IMR-90 (cell line): ENCODE data around the gene IGF1R. TPM values are rescaled to one million over a fixed set of nuclear protein-coding genes. Genes with fewer than 3 reads are reported as not detected.

Experiments
- ATAC-seq: fragments of 200-7000 bp; cut with Tn5 transposase; 2 replicates; pipeline ENCODE4 v1.9.1; 2020; ENCODE audit warnings: low read depth, mild to moderate bottlenecking, moderate library complexity
- BruUV-seq: library from RNA; stranded (reverse); fragments of 400-500 nt; replicated peaks from 2 replicates; lab custom pipeline; 2021; lab: Mats Ljungman, UMichigan
- CTCF ChIA-PET: fragments of 300-600 bp; formaldehyde crosslinking; extraction: SDS; loops from one replicate; lab custom pipeline; 2021; ENCODE audit warnings: antibody characterized with exemption; lab: Yijun Ruan, JAX
- POLR2A ChIA-PET: fragments of 300-600 bp; sonication (Branson Sonifier 250); formaldehyde crosslinking; loops from one replicate; lab custom pipeline; 2022; ENCODE audit warnings: antibody characterized with exemption; ENCODE audit not compliant: unreplicated experiment; lab: Charles Lee
- DNase-seq: peaks from one replicate; pipeline ENCODE4 v3.0.0; 2013
- H2AFZ ChIP-seq: replicated peaks from 2 replicates; pipeline ENCODE3; 2013; ENCODE audit warnings: low read length, mild to moderate bottlenecking; ENCODE audit not compliant: poor library complexity
- H2AK5ac ChIP-seq: 2 replicates; pipeline ENCODE4 v1.6.1; 2013; ENCODE audit warnings: low read depth, low read length, inconsistent platforms
- H2AK9ac ChIP-seq: replicated peaks from 2 replicates; pipeline ENCODE3; 2013; ENCODE audit warnings: mild to moderate bottlenecking, low read depth, low read length, moderate library complexity; ENCODE audit not compliant: poor library complexity
- H2BK120ac ChIP-seq: 2 replicates; pipeline ENCODE4 v1.6.1; 2013; ENCODE audit warnings: low read depth, low read length, inconsistent platforms
- H2BK15ac ChIP-seq: 3 replicates; pipeline ENCODE4 v1.6.1; 2013; ENCODE audit warnings: low read depth, low read length, inconsistent platforms
- H2BK20ac ChIP-seq: 2 replicates; pipeline ENCODE4 v1.6.1; 2013; ENCODE audit warnings: low read depth, mild to moderate bottlenecking, inconsistent platforms, low read length, moderate library complexity
- H2BK5ac ChIP-seq: 2 replicates; pipeline ENCODE4 v1.6.1; 2013; ENCODE audit warnings: mild to moderate bottlenecking, low read depth, low read length, inconsistent platforms; ENCODE audit not compliant: poor library complexity, severe bottlenecking
- H3K14ac ChIP-seq: replicated peaks from 2 replicates; pipeline ENCODE4 v1.6.1; 2013; ENCODE audit warnings: low read depth, low read length, inconsistent platforms
- H3K18ac ChIP-seq: 2 replicates; pipeline ENCODE4 v1.6.1; 2013; ENCODE audit warnings: low read depth, low read length, control low read depth
- H3K23ac ChIP-seq: 2 replicates; pipeline ENCODE4 v1.6.1; 2013; ENCODE audit warnings: low read depth, low read length, inconsistent platforms
- H3K27ac ChIP-seq: 2 replicates; pipeline ENCODE4 v1.5.1; 2013; ENCODE audit warnings: mild to moderate bottlenecking, control low read depth, low read length; ENCODE audit not compliant: insufficient read depth
- H3K27me3 ChIP-seq: 2 replicates; pipeline ENCODE4 v1.6.1; 2013; ENCODE audit warnings: low read length; ENCODE audit not compliant: control insufficient read depth, insufficient read depth
- H3K36me3 ChIP-seq: 2 replicates; pipeline ENCODE4 v1.6.1; 2013; ENCODE audit warnings: low read length, mixed read lengths; ENCODE audit not compliant: control insufficient read depth, insufficient read depth
- H3K4ac ChIP-seq: 2 replicates; pipeline ENCODE4 v1.6.1; 2013; ENCODE audit warnings: low read depth, low read length, inconsistent platforms
- H3K4me1 ChIP-seq: 2 replicates; pipeline ENCODE4 v1.6.1; 2013; ENCODE audit warnings: low read length, mixed read lengths; ENCODE audit not compliant: control insufficient read depth, insufficient read depth
- H3K4me2 ChIP-seq: 2 replicates; pipeline ENCODE4 v1.6.1; 2013; ENCODE audit warnings: low read depth, mild to moderate bottlenecking, control low read depth, low read length, moderate library complexity
- H3K4me3 ChIP-seq: 2 replicates; pipeline ENCODE4 v1.5.1; 2013; ENCODE audit warnings: low read depth, mild to moderate bottlenecking, control low read depth, low read length, moderate library complexity; ENCODE audit not compliant: insufficient read depth
- H3K56ac ChIP-seq: 2 replicates; pipeline ENCODE4 v1.6.1; 2013; ENCODE audit warnings: low read length, inconsistent platforms; ENCODE audit not compliant: insufficient read depth; ENCODE audit errors: extremely low read depth
- H3K79me1 ChIP-seq, 2 experiments: 2 replicates each; pipeline ENCODE4 v1.6.1; 2013; ENCODE audit warnings: low read length in 2 of 2, inconsistent platforms in 1 of 2, low read depth in 1 of 2
- H3K9ac ChIP-seq: 2 replicates; pipeline ENCODE4 v1.6.1; 2013; ENCODE audit warnings: low read depth, low read length, control low read depth
- H3K9me1 ChIP-seq: 2 replicates; pipeline ENCODE4 v1.6.1; 2013; ENCODE audit warnings: low read length, inconsistent platforms; ENCODE audit not compliant: insufficient read depth
- H3K9me3 ChIP-seq: 2 replicates; pipeline ENCODE4 v1.6.1; 2013; ENCODE audit warnings: low read length; ENCODE audit not compliant: control insufficient read depth, insufficient read depth
- H4K20me1 ChIP-seq: 2 replicates; pipeline ENCODE4 v1.6.1; 2013; ENCODE audit warnings: low read length, inconsistent platforms; ENCODE audit not compliant: insufficient read depth
- H4K5ac ChIP-seq: 2 replicates; pipeline ENCODE4 v1.6.1; 2013; ENCODE audit warnings: mild to moderate bottlenecking, low read depth, low read length, control low read depth
- H4K8ac ChIP-seq, 2 experiments: 2 replicates each; pipeline ENCODE4 v1.6.1; 2013; ENCODE audit warnings: low read depth in 2 of 2, low read length in 2 of 2, control low read depth in 1 of 2, inconsistent platforms in 1 of 2
- H4K91ac ChIP-seq: 2 replicates; pipeline ENCODE4 v1.6.1; 2013; ENCODE audit warnings: low read depth, low read length, inconsistent platforms; ENCODE audit not compliant: insufficient read depth
- BHLHE40 ChIP-seq: fragments of 150-350 bp; IDR thresholded peaks from 2 replicates; pipeline ENCODE4 v1.6.1; 2016; ENCODE audit warnings: mild to moderate bottlenecking, low read depth, low read length
- CEBPB ChIP-seq: IDR thresholded peaks from 2 replicates; pipeline ENCODE4 v1.6.1; 2012; ENCODE audit warnings: low read depth, low read length, improper control_type of control experiment
- CHD1 ChIP-seq: IDR thresholded peaks from 2 replicates; pipeline ENCODE4 v1.6.1; 2012; ENCODE audit warnings: low read depth, low read length, improper control_type of control experiment
- CTCF ChIP-seq: conservative IDR thresholded peaks from 2 replicates; pipeline ENCODE4 v1.5.1; 2012; ENCODE audit warnings: mild to moderate bottlenecking, low read depth, low read length, improper control_type of control experiment
- ELK1 ChIP-seq: fragments of 150-350 bp; IDR thresholded peaks from 2 replicates; pipeline ENCODE4 v1.6.1; 2016; ENCODE audit warnings: low read depth, mild to moderate bottlenecking, low read length, moderate library complexity, borderline replicate concordance
- FOS ChIP-seq: fragments of 150-350 bp; IDR thresholded peaks from 2 replicates; pipeline ENCODE4 v1.6.1; 2016; ENCODE audit warnings: low read depth, low read length
- MAFK ChIP-seq: IDR thresholded peaks from 2 replicates; pipeline ENCODE4 v1.6.1; 2012; ENCODE audit warnings: low read depth, low read length, improper control_type of control experiment
- MAZ ChIP-seq: IDR thresholded peaks from 2 replicates; pipeline ENCODE4 v1.6.1; 2012; ENCODE audit warnings: low read depth, mild to moderate bottlenecking, low read length, improper control_type of control experiment, moderate library complexity, borderline replicate concordance
- MXI1 ChIP-seq: IDR thresholded peaks from 2 replicates; pipeline ENCODE4 v1.6.1; 2012; ENCODE audit warnings: low read depth, mild to moderate bottlenecking, low read length, moderate library complexity, borderline replicate concordance
- NFE2L2 ChIP-seq: fragments of 150-350 bp; IDR thresholded peaks from 2 replicates; pipeline ENCODE4 v1.6.1; 2016; ENCODE audit warnings: low read depth, mild to moderate bottlenecking, low read length
- POLR2A ChIP-seq: IDR thresholded peaks from 2 replicates; pipeline ENCODE4 v1.6.1; 2012; ENCODE audit warnings: mild to moderate bottlenecking, low read depth, low read length
- RAD21 ChIP-seq: IDR thresholded peaks from 2 replicates; pipeline ENCODE4 v1.6.1; 2012; ENCODE audit warnings: low read length, improper control_type of control experiment
- RCOR1 ChIP-seq: IDR thresholded peaks from 2 replicates; pipeline ENCODE4 v1.6.1; 2012; ENCODE audit warnings: mild to moderate bottlenecking, low read length, improper control_type of control experiment; ENCODE audit not compliant: insufficient replicate concordance
- RFX5 ChIP-seq: IDR thresholded peaks from 2 replicates; pipeline ENCODE4 v1.8.0; 2012; ENCODE audit warnings: low read depth, mild to moderate bottlenecking, low read length, moderate library complexity
- SMC3 ChIP-seq: fragments of 150-350 bp; IDR thresholded peaks from 2 replicates; pipeline ENCODE4 v1.6.1; 2016; ENCODE audit warnings: low read depth, mild to moderate bottlenecking, antibody characterized with exemption, low read length, moderate library complexity
- WGBS, 2 experiments: methylation state at CpG; one replicate each; pipeline versions ENCODE4 v1.1.5 to v1.1.7; 2013; ENCODE audit warnings: missing lambda C conversion rate in 2 of 2; ENCODE audit not compliant: insufficient read length in 1 of 2; ENCODE audit errors: extremely low coverage in 2 of 2; 5-methylcytosine and 5-hydroxymethylcytosine counted together
- dilution Hi-C: fragments of 300-500 bp; cut with HindIII; formaldehyde crosslinking; loops from one replicate; pipeline ENCODE4 v1.14.3; 2018; ENCODE audit warnings: low sequenced_read_pairs; ENCODE audit not compliant: unreplicated experiment
- in situ Hi-C: fragments of 300-500 bp; cut with MboI; formaldehyde crosslinking; loops from 3 replicates; pipeline ENCODE4 v1.14.3; 2019; ENCODE audit warnings: low sequenced_read_pairs, inconsistent platforms, mixed read lengths
- intact Hi-C: fragments of 100-400 bp; cut with micrococcal nuclease; formaldehyde crosslinking; loops from 2 replicates; pipeline ENCODE4 v1.10.0; 2022
- polyA plus RNA-seq, 3 experiments: library from polyadenylated mRNA; depleted of rRNA; stranded (reverse); fragments of >200 nt; gene quantifications; 2 replicates each; pipeline ENCODE4 v1.2.3, GENCODE V29; 2012; ENCODE audit warnings: low replicate concordance in 1 of 3
- total RNA-seq: library from RNA; depleted of rRNA; stranded (reverse); fragments of >200 nt; gene quantifications from 2 replicates; pipeline ENCODE4 v1.2.3, GENCODE V29; 2012
- TF ChIP-seq, protein P1 (sequence below): fragments of 150-350 bp; IDR thresholded peaks from 2 replicates; pipeline ENCODE4 v1.6.1; 2017; ENCODE audit warnings: mild to moderate bottlenecking, antibody characterized with exemption, low read length, low read depth

The IGF1R gene
- total and polyA plus RNA-seq, 2 of the 4 experiments (the other 2 are of a cell fraction), result 24.0 to 24.9 TPM

DNA sequence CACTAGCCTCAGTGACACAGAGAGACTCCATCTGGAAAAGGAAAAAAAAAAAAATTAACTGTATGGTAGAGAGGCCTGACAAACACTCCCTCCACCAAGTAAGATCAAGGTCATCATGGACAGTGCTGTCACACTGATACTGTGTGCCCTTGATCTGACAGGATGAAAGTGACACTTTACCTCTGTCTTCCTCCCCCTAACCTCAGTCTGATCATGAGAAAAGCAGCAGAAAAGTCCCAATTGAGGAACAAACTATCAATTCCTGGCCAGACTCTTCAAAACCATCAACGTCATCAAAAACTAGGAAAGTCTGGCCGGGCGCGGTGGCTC, 332.5 kb downstream of the IGF1R start:
- H3K56ac ChIP-seq, result no peak overlapping the region; the same call in 1 of the 2 replicates
- H4K20me1 ChIP-seq, result no peaks in the 10 kb centered on the region
- no peak for ATAC-seq
- H4K5ac ChIP-seq, result no peak overlapping the region
- H3K9ac ChIP-seq, result no peak overlapping the region
- in situ Hi-C loops, result no loop called here
- H2BK20ac ChIP-seq, result peak overlapping the region; percentile 45
- no peak for DNase-seq
- H3K4me3 ChIP-seq, result no peak overlapping the region
- no peaks in the 10 kb centered on the region for H3K27me3 ChIP-seq
- WGBS, 2 experiments, result 100% methylated on average over 4 of the region's 4 CpGs; no CpG with 5 or more reads in 1 of the 2 experiments
- H4K8ac ChIP-seq, result peak overlapping the region in 1 of 2 experiments; percentile 54; a peak in 1 of 4 replicates
- no peaks in the 10 kb centered on the region for H3K36me3 ChIP-seq
- H3K14ac ChIP-seq, result peak overlapping the region; percentile 68
- H3K27ac ChIP-seq, result no peak overlapping the region
- intact Hi-C loops, result no loop called here
- peak overlapping the region; percentile 82; the same call in 1 of the 2 replicates for H2AK5ac ChIP-seq
- H3K23ac ChIP-seq, result peak overlapping the region; percentile 53; the same call in 1 of the 2 replicates
- CTCF ChIA-PET, result no interaction called here
- H3K4me1 ChIP-seq, result peaks cover 8% of the 10 kb centered on the region
- H3K4ac ChIP-seq, result peak overlapping the region; percentile 71
- dilution Hi-C loops, result no loop called here
- no peak overlapping the region for H2BK5ac ChIP-seq
- H3K79me1 ChIP-seq, result 0 out of 4 replicates have a peak, but pooled peaks cover 0 to 4% of the 10 kb centered on the region in 2 experiments
- H2AFZ ChIP-seq, result no peak overlapping the region
- H4K91ac ChIP-seq, result peak overlapping the region; percentile 60
- no peak overlapping the region for H2AK9ac ChIP-seq
- POLR2A ChIA-PET, result no interaction called here
- BruUV-seq, result no TSS peak
- TF ChIP-seq CTCF, result no peak
- TF ChIP-seq NFE2L2, result no peak
- no peak for TF ChIP-seq MAZ
- TF ChIP-seq ELK1, result no peak
- TF ChIP-seq FOS, result no peak
- no peak for TF ChIP-seq CEBPB
- TF ChIP-seq RCOR1, result no peak
- TF ChIP-seq MXI1, result no peak
- TF ChIP-seq CHD1, result no peak
- no peak for TF ChIP-seq MAFK
- TF ChIP-seq, protein P1, sequence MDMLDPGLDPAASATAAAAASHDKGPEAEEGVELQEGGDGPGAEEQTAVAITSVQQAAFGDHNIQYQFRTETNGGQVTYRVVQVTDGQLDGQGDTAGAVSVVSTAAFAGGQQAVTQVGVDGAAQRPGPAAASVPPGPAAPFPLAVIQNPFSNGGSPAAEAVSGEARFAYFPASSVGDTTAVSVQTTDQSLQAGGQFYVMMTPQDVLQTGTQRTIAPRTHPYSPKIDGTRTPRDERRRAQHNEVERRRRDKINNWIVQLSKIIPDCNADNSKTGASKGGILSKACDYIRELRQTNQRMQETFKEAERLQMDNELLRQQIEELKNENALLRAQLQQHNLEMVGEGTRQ, result no peak
- TF ChIP-seq POLR2A, result no peak
- no peak for TF ChIP-seq RFX5
- no peak for TF ChIP-seq BHLHE40
- no peak for TF ChIP-seq RAD21
- TF ChIP-seq SMC3, result no peak
- peak overlapping the region; percentile 49; the same call in 1 of the 3 replicates for H2BK15ac ChIP-seq
- H2BK120ac ChIP-seq, result peak overlapping the region; percentile 71
- no peaks in the 10 kb centered on the region for H3K9me3 ChIP-seq
- H3K9me1 ChIP-seq, result peaks cover 13% of the 10 kb centered on the region
- no peak overlapping the region; the same call in 1 of the 2 replicates for H3K18ac ChIP-seq
- no peak overlapping the region for H3K4me2 ChIP-seq
